GM23248 (cell line): ENCODE results near the gene FYB1.

Experiments used
- EZH2 ChIP-seq: fragments of 200-600 bp; sonication (generic); IDR thresholded peaks from 2 replicates; pipeline ENCODE4 v1.6.1; 2018; ENCODE audit warnings: antibody characterized with exemption, mild to moderate bottlenecking; ENCODE audit not compliant: insufficient read depth, poor library complexity, severe bottlenecking
- EZH2phosphoT487 ChIP-seq: fragments of 200-600 bp; sonication (generic); IDR thresholded peaks from 2 replicates; pipeline ENCODE4 v1.6.1; 2018; ENCODE audit warnings: antibody characterized with exemption, moderate library complexity, mild to moderate bottlenecking, low read depth; ENCODE audit not compliant: insufficient read depth

- TF ChIP-seq EZH2phosphoT487 (no peak), EZH2 (no peak)
Measured at GRCh38 chr5:39132792-39133191, 86.6 kb downstream of the FYB1 start.
